ENCODE results near the gene CEP128.
A peak's percentile ranks its signal among the peaks of the same experiment; 100 is the strongest.

CEP128 gene

GRCh38 chr14:80606347-80606772, 335.2 kb downstream of the CEP128 start:
- no peak overlapping the region for H3K4me3 ChIP-seq (replicated peaks; ENCODE audit: low read depth, low read length)
- no peak for DNase-seq (ENCODE audit: extremely low read depth, low read depth)
- TF ChIP-seq, protein P1, sequence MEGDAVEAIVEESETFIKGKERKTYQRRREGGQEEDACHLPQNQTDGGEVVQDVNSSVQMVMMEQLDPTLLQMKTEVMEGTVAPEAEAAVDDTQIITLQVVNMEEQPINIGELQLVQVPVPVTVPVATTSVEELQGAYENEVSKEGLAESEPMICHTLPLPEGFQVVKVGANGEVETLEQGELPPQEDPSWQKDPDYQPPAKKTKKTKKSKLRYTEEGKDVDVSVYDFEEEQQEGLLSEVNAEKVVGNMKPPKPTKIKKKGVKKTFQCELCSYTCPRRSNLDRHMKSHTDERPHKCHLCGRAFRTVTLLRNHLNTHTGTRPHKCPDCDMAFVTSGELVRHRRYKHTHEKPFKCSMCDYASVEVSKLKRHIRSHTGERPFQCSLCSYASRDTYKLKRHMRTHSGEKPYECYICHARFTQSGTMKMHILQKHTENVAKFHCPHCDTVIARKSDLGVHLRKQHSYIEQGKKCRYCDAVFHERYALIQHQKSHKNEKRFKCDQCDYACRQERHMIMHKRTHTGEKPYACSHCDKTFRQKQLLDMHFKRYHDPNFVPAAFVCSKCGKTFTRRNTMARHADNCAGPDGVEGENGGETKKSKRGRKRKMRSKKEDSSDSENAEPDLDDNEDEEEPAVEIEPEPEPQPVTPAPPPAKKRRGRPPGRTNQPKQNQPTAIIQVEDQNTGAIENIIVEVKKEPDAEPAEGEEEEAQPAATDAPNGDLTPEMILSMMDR (IDR thresholded peaks at IDR 0.05; ENCODE audit: low read depth, low read length, missing control alignments) = no peak

DNA sequence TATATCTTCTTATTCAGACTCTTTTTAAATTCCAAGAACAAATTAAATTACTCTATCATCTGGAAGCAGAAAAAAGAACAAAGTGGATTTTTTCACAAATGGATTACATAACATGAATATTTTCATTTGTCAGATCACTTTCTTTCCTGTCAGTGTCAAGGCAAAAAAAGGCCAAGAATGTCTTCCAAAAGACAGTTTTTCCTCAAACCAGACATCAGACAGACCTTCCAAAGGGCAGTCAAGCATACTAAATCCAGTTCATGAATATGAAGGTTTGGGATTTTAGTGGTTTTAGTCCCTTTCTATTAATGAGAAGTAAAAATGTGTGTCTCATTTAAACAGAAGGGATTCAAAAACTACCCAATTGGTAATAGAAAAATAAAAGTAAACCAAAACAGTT, 336.0 kb downstream of the CEP128 start:
- H3K4me3 ChIP-seq (replicated peaks; ENCODE audit: low read depth, low read length) = no peak overlapping the region
- TF ChIP-seq, protein P1 (IDR thresholded peaks at IDR 0.05; ENCODE audit: low read depth, low read length, missing control alignments) = no peak
- no peak for DNase-seq (ENCODE audit: extremely low read depth, low read depth)

GRCh38 chr14:80602946-80603345, 338.6 kb downstream of the CEP128 start:
- TF ChIP-seq, protein P1 (IDR thresholded peaks at IDR 0.05; ENCODE audit: low read depth, low read length, missing control alignments) = no peak
- no peak overlapping the region for H3K4me3 ChIP-seq (replicated peaks; ENCODE audit: low read depth, low read length)
- no peak for DNase-seq (ENCODE audit: extremely low read depth, low read depth)

GRCh38 chr14:80587096-80587724, 354.3 kb downstream of the CEP128 start:
- DNase-seq (ENCODE audit: extremely low read depth, low read depth) = peak; percentile 9
- TF ChIP-seq, protein P1 (IDR thresholded peaks at IDR 0.05; ENCODE audit: low read depth, low read length, missing control alignments) = peak; percentile 42
- H3K4me3 ChIP-seq (replicated peaks; ENCODE audit: low read depth, low read length) = no peak overlapping the region

GRCh38 chr14:80586131-80586530, 355.4 kb downstream of the CEP128 start:
- H3K4me3 ChIP-seq (replicated peaks; ENCODE audit: low read depth, low read length) = no peak overlapping the region
- TF ChIP-seq, protein P1 (IDR thresholded peaks at IDR 0.05; ENCODE audit: low read depth, low read length, missing control alignments) = no peak
- no peak for DNase-seq (ENCODE audit: extremely low read depth, low read depth)

GRCh38 chr14:80585506-80585835, 356.1 kb downstream of the CEP128 start:
- TF ChIP-seq, protein P1 (IDR thresholded peaks at IDR 0.05; ENCODE audit: low read depth, low read length, missing control alignments) = no peak
- no peak overlapping the region for H3K4me3 ChIP-seq (replicated peaks; ENCODE audit: low read depth, low read length)
- DNase-seq (ENCODE audit: extremely low read depth, low read depth) = no peak

All from HFF-Myc (cell line).